8988T (cell line): ENCODE measurements around the gene PRDM2.
"Not testable (repeated sequence)": the region's sequence is repeated elsewhere in the genome, so short reads cannot be mapped to it uniquely, and the experiment has no call there.

Experiments
- DNase-seq: peaks from one replicate; pipeline ENCODE4 v3.0.0; 2011

The PRDM2 gene

DNA sequence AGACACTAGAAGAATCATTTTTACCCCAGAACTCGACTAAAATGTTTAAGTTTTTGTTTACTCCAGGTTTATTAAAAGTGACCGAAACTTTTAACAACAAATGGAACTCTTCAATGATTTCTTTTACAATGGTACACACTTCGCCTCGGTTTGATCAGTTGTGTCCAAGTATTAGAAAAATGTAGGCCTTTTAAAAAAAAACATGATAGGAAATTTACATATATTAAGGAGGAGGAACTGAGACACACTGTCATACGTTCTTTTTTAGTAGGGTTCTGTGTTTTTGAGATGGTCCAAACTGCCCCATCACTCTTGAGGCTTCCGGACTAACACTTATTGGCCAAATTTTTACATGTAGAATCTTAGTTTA lies 1.3 kb downstream of the PRDM2 start:
- no peak for DNase-seq

GRCh38 chr1:13702425-13703127 lies 2.6 kb downstream of the PRDM2 start:
- DNase-seq = no peak

- DNase-seq = no peak
These were observed 3.1 kb downstream of the PRDM2 start for GRCh38 chr1:13703128-13703513.

GRCh38 chr1:13703558-13704490 lies 3.8 kb downstream of the PRDM2 start:
- DNase-seq = no peak

DNA sequence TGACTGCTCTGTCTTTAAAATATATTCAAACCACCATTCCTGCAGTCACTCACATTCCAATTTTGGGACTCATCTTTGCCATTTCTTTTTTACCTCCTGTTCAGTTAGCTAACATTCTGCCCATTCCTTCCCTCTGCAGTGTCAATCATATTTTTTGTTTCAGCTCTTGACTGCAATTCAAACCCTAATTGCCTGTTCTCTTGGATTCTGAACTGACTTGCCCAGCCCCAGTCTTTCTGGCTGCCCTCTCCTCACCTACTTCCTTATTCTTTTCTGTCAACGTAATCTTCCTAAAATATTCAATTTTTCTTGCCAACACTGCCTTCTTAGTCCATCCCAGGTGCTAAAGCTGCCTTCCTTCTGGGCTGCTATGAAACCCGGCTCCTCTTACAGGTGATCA lies 6.1 kb downstream of the PRDM2 start:
- DNase-seq = no peak

- no peak for DNase-seq
These were observed 7.2 kb downstream of the PRDM2 start for GRCh38 chr1:13707164-13707563.

- no peak for DNase-seq
These were observed 8.5 kb downstream of the PRDM2 start for GRCh38 chr1:13708380-13708982.

DNA sequence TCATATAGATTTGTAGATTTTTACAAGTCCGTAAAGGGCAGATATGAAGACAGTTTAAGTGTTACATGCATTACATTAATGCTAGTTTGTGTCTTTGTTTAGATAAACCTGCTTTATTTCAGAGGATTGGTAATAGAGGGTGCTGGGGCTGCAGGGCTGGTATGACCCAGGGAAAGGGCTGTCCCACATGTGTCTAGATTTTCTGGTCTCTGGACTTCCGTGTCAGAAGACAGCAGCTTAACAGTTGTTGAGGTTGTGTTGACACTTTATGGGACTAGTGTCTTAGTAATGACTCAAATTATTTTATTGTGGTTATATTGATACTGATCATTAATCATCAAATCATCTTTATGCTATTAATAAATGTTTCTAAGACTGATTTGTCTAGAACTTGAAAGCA lies 10.1 kb downstream of the PRDM2 start:
- no peak for DNase-seq

GRCh38 chr1:13714851-13715250 lies 14.9 kb downstream of the PRDM2 start:
- DNase-seq = no peak

DNA sequence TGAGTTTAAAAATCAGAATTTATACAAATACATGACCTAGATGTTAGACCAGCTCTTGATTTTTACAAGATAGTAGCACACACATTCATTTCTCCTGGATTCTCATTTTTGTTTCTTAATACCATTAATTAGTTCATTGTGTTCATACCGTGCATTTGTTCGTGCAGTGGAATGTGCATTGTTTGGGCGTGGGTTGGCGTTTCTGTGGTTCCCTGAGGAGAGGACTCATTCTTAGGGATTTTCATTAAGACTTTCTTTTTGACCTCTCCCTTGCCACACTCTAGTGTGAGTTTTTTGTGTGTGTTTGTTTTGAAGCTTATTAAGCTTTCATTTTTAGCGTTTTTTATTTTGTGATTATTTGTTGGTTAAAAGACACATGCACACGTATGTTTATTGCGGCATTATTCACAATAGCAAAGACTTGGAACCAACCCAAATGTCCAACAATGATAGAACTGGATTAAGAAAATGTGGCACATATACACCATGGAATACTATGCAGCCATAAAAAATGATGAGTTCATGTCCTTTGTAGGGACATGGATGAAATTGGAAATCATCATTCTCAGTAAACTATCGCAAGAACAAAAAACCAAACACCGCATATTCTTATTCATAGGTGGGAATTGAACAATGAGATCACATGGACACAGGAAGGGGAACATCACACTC lies 15.8 kb downstream of the PRDM2 start:
- not testable (repeated sequence) for DNase-seq

DNA sequence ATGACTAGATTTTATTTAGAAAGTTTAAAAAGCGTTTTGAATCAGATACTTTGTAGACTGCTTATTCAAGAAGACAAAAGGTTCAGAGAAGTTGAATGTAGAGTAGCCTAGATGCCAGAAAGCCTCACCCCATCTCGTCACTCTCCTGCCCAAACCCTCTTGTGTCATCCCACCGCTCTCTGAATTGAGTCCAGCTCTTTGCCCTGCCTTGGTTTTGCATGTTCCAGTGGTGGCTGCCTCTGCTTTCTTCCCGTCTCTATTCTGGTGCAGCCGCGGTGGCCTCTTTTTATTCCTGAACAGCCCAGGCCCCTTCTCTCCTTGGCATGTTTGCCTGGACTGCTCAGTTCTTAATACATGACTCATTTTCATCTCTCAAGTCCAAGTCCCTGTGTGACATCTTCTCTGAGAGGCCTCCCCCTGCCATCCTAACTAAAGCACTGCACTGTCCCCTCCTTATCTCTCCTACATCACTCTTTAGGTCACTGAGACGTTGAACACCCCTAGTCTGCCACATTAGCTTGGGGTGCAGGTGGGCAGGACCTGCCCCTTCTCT lies 22.9 kb downstream of the PRDM2 start:
- no peak for DNase-seq

- no peak for DNase-seq
These were observed 23.8 kb downstream of the PRDM2 start for GRCh38 chr1:13723810-13724209.

DNA sequence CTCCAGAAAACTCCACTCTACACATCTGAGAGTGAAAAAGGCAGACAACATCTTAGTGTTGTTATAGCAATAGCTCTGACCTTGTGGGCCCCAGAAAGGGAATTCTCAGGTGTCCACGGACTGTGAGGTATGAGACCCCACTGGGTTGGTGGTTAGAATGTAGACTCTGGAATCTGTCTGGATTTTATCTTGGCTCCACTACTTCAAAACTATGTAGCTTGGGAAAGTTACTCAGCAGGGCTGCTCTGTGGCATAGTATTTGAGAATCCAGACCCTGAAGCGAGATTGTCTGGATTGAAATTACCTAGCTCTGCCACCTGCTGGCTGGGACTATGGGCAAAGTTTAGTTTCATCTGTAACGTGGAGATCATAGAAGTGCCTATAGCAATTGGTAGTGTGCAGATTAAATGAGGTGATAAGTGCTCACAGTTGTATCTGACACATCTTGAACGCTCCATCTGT lies 25.8 kb downstream of the PRDM2 start:
- no peak for DNase-seq

GRCh38 chr1:13728091-13728715 lies 28.2 kb downstream of the PRDM2 start:
- no peak for DNase-seq

- DNase-seq = no peak
These were observed 30.3 kb downstream of the PRDM2 start for GRCh38 chr1:13730291-13730690.

GRCh38 chr1:13730751-13731482 lies 30.9 kb downstream of the PRDM2 start:
- DNase-seq = no peak

DNA sequence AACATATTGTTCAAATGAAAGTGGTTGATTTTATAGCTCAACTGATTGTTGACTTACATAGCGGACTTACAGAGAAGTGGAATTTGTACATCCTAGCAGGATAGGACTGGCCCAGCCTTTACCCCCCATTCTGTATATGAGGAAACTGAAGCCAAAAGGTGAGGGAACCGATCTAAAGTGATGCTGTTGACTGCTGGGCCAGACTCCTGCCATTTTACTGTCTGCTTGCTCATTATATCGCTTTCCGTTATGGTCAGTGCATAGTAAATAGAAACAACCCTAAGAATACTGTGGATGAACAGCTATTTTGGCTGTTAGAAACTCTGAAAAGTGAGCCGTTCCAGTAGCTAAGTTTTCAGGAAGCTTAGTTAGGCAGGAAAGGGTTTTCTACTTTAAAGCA lies 31.9 kb downstream of the PRDM2 start:
- DNase-seq = no peak

DNA sequence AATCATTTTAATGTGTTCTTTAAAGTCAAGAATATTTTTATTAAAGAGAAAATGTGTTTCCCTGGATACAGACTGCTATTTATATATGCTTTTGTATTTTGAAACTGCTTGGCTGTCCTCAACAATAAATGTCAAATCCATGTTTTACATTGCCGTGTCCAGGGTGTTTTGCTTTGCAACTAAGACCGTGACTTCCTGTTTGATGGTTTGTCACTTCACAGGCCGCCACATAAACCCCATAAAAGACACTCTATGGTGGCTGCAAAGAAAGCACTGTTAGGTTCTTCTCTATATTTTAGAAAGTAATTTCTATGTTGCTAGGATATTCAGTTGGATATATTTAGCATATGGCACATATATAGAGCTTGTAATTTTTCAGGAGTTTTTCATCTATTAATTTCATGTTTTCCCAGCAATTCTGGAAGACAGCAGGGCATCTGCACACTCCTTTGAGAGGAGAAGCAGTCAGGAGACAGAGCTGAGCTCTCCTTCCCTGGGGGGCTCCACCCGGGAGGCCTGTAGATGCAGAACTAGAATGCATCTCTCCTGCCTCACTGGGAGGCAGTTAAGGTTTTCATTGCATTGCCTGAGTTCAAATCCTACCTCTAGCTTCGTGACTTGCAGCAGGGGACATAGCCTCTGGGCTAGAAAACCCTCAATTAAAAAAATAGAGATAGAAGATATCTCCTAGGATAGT lies 33.1 kb downstream of the PRDM2 start:
- DNase-seq = no peak

DNA sequence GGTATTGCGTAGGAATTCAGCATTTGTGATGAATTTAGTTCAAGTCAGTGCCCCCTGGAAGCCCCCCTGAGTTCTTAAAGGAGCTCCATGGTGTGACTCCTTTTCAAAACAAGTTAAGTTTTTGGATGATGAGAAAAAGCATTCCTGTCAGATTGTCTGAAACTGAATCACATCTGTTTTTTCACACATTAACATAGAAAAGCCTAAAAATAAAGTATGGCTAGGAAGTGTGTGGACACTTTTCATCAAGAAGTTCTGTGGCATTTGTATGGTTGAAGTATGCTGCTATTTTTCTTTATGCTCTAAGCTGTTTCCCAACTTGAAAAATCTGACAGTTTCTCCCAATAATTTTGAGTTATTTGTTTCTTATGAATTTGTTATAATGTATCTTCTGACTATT lies 33.7 kb downstream of the PRDM2 start:
- no peak for DNase-seq

DNA sequence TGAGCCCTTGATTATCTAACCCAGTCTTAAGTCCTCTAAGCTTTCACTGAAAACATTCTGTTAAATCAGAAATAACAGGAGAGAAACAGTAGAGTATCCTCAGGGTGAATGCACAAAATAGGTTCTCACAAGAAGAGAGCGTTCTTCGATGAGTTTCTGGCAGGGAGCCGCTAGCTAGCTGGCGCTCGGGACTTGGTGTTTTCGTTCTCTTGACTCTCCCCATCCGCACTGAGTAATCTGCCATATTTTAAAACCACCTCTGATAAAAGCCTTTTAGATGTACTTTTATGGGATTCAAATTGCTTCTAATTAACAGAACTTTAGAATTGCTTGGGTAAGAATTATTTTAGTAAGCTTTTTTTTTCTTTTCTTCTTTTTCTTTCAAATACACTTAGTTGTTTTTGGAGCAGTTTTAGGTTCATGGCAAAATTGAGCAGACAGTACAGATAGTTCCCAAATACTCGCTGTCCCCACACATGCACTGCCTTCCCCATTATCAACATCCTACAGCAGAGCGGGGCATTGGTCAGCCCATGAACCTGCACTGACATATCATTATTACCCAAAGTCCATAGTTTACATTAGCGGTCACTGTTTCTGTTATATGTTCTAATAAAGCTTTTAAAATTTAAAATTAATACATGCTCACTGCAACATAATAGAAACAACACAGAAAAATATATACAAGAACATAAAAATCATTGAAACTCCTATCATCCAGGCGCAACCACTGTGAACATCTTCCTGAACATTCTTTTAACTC lies 35.4 kb downstream of the PRDM2 start:
- DNase-seq = no peak
